Fibroblast of villous mesenchyme (primary cell): ENCODE results near the gene BCAT1. TPM values are rescaled to one million over a fixed set of nuclear protein-coding genes. Genes with fewer than 3 reads are reported as not detected.
"Not testable (repeated sequence)": the region's sequence is repeated elsewhere in the genome, so short reads cannot be mapped to it uniquely, and the experiment has no call there.

Experiments
- DNase-seq: peaks from one replicate; pipeline ENCODE4 v3.0.0-alpha.2; 2010; ENCODE audit warnings: low read depth
- H3K4me3 ChIP-seq: 2 replicates; pipeline ENCODE4 v1.5.1; 2011; ENCODE audit warnings: low read depth, mild to moderate bottlenecking, low read length
- total RNA-seq: library from RNA; depleted of rRNA; stranded (reverse); fragments of >200 nt; gene quantifications from 2 replicates; pipeline ENCODE4 v1.2.3, GENCODE V29; 2012
- TF ChIP-seq, protein P1 (sequence below): IDR thresholded peaks from 2 replicates; pipeline ENCODE4 v1.5.1; 2012; ENCODE audit warnings: low read depth, mild to moderate bottlenecking, low read length; ENCODE audit not compliant: insufficient read depth

BCAT1 gene
- total RNA-seq, 1 donor: 199 TPM

DNA sequence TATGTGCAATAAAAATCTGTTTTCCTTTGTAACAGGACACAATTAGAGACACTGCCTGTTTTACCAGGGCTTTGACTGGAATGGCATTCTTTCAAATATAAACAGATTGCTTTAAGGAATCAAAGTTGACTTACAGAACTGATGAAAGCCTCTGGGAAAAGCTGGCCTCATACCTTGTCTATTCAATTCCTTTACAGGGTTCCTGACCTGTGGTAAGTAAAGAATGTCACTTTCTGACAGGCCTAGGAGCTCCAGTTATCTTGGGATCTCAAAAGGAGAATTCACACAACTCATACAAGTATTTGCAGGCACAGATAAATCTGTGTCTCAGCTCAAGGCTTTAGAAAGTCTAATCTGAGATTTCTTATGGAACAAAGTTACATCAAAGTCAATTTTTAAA, 88.4 kb downstream of the BCAT1 start:
- DNase-seq: peak; percentile 44
- TF ChIP-seq, protein P1, sequence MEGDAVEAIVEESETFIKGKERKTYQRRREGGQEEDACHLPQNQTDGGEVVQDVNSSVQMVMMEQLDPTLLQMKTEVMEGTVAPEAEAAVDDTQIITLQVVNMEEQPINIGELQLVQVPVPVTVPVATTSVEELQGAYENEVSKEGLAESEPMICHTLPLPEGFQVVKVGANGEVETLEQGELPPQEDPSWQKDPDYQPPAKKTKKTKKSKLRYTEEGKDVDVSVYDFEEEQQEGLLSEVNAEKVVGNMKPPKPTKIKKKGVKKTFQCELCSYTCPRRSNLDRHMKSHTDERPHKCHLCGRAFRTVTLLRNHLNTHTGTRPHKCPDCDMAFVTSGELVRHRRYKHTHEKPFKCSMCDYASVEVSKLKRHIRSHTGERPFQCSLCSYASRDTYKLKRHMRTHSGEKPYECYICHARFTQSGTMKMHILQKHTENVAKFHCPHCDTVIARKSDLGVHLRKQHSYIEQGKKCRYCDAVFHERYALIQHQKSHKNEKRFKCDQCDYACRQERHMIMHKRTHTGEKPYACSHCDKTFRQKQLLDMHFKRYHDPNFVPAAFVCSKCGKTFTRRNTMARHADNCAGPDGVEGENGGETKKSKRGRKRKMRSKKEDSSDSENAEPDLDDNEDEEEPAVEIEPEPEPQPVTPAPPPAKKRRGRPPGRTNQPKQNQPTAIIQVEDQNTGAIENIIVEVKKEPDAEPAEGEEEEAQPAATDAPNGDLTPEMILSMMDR: no peak
- no peak overlapping the region for H3K4me3 ChIP-seq

DNA sequence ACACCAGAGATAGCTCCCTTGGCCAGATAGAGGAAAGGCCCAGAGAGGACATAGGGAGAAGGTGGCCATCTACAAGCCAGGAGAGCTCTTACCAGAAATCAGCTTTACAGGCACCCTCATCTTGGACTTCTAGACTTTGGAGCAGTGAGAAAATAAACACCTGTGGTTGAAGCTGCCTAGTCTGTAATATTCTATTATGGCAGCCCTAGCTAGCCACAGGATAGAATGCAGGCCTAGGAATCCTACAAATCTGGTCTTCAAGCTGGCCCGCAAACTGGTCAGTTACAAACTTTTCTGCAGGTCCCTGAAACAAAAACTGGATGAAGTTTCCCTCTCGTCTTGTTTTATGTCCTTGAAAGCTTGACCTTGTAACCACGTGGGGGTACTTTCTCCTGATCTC, 92.4 kb downstream of the BCAT1 start:
- DNase-seq: no peak
- no peak overlapping the region for H3K4me3 ChIP-seq
- TF ChIP-seq, protein P1: no peak

DNA sequence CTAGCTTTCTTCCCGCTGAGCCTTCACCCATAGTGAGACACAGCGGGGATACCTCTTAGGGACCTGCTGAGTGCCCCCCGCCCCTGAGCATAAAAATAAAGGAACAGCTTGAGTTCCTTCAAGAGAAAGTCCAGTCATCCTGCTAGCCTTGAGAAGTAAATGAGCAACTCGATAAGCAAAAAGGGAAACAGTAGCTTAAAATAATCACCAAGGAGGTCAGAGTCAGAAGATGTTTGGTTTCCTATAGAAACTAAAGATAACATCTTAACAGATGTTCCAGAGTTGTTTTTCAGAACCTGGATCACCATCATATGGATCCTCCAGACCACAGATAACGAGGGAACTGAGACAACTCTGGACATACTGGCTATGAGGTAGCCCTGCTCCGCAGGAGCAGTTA, 94.0 kb downstream of the BCAT1 start:
- TF ChIP-seq, protein P1: no peak
- peak; percentile 84 for DNase-seq
- H3K4me3 ChIP-seq: no peak overlapping the region

DNA sequence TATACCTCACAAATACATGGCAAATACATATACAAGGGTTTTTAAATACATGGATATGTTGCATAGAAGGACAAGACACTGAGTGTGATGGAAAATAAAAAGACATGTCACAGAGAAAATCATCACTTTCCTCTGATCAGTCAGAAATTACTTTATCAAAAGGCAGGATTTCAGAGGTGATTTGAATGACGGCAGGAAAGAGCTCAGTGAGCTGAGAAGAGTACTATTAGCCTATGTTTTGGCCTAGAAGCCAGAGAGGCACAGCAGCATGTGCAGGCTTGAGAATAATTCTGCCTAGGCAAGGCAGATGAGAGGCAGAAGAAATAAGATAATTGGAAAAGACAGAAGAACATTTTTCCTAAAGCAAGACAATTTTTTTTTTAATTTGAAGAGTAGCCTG, 94.9 kb downstream of the BCAT1 start:
- H3K4me3 ChIP-seq: no peak overlapping the region
- no peak for DNase-seq
- TF ChIP-seq, protein P1: no peak

DNA sequence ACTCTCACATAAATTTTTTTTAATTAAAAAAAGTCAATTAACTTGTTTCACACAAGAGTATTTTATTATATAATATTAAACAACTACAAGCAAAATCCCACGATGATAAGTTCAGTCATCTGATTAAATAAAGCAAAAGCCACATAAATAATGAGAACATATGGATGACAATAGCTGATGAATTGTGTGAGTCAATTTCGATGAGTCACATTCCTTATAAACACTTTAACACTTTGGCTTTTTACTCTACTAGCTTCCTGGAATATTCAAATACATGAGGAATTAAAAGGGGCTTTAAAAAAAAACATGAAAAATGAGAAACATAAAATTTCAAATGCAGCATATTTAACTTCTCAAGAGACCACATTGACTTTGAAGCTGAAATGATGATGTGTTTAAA, 95.3 kb downstream of the BCAT1 start:
- H3K4me3 ChIP-seq: no peak overlapping the region
- TF ChIP-seq, protein P1: no peak
- peak; percentile 65 for DNase-seq

DNA sequence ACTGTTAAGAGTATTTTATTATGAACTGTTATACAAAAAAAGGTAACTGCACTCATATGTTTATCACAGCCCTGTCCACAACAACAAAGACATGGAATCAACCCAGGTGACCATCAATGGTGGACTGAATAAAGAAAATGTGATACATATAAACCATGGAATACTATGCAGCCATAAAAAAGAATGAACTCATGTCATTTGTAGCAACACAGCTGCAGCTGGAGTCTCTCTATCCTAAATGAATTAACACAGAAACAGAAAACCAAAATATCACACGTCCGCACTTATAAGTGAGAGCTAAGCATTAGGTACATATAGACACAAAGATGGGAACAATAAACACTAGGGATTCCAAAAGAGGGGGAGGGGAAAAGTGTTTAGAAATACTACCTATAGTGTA, 95.8 kb downstream of the BCAT1 start:
- TF ChIP-seq, protein P1: no peak
- no peak overlapping the region for H3K4me3 ChIP-seq
- DNase-seq: no peak

DNA sequence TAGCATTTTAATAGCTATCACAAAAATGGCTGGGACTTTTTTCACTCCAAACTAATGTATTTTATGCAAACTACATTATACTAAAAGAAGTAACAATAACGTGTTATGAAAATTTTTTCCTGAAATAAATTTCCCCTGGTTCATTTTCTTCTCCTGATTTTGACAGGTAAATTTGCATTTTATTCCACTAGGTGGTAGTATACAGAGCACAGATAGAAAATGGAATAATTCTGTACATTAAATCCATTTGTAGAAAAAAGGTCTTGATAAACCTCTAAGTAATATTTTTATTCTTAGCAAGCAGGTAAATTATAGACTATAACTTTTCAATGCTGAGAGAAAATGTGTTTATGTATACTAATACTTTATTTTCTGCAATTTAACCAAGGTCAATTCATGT, 96.5 kb downstream of the BCAT1 start:
- no peak for DNase-seq
- TF ChIP-seq, protein P1: peak; percentile 35
- no peak overlapping the region for H3K4me3 ChIP-seq

DNA sequence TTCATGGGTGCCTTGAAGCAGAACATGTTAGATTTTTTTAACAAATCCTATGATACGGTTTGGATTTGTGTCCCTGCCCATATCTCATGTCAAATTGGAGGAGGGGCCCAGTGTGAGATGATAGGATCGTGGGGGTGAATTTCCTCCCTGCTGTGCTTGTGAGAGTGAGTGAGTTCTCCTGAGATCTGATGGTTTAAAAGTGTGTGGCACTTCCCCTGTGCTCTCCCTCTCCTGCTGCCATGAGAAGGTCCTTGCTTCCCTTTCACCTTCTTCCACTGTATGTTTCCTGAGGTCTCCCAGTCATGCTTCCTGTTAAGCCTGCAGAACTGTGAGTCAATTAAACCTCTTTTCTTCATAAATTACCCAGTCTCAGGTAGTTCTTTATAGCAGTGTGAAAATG, 97.0 kb downstream of the BCAT1 start:
- not testable (repeated sequence) for DNase-seq, H3K4me3 ChIP-seq
